HG03196 (cell line): ENCODE data around the gene IL5.
"Not testable (repeated sequence)": the region's sequence is repeated elsewhere in the genome, so short reads cannot be mapped to it uniquely, and the experiment has no call there.

Source experiments
- ATAC-seq: cut with Tn5 transposase; IDR thresholded peaks from one replicate; pipeline ENCODE4 v1.9.1; 2021; ENCODE audit not compliant: unreplicated experiment

The IL5 gene

DNA sequence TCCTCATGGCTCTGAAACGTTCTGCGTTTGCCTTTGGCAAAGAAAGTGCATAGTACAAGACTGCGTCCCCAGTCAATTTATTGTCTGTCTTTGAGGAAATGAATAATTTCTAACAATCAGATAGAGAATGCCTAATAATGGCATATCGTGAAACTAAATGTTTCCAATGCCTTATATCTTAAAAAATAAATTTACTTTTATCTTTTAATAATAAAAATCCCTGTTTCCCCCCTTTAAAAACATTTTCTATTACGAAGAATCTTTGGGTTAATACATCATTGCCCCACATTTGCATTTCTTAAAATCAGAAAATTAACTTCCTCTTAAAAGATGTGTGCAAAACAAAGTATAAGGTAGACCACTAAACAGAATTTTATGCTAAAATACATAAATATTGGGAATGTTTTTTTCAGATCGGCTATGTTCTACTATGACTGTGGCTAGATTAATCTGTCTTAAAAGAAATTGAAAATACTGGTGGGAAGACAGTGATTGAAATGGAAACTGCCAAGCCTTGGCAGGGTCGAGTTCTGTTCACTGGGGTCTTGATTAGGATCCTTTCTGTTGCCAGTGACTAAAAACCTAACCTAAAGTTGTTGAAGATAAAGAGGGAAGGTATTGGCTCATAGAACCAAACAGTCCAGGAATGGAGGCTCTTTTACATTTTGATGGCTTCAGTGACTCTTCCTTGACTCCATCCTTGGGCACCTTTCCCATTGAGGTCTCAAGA, at the start of gene IL5:
Gene IL5 (minus strand): TSS at position 51 of the 730 bp plus-strand sequence. CDS start 44 bp downstream, at position 7.
- no peak for ATAC-seq

GRCh38 chr5:132592521-132592920, 49.2 kb upstream of the IL5 start:
- ATAC-seq: no peak

DNA sequence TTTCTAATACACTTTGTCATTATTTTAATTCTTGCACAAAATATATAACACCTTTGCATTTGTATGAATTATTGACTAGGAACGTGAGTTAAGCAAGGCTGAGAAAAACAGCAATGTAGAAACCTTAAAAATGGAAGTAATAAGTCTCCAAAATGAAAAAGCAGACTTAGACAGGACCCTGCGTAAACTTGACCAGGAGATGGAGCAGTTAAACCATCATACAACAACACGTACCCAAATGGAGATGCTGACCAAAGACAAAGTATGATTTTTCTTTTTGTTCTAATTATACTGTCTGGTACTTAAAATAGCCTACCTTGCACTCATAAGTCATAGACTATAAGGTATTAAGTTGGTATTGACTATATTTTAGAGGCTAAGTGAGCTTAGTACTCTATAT, 47.8 kb upstream of the IL5 start:
- ATAC-seq: no peak

DNA sequence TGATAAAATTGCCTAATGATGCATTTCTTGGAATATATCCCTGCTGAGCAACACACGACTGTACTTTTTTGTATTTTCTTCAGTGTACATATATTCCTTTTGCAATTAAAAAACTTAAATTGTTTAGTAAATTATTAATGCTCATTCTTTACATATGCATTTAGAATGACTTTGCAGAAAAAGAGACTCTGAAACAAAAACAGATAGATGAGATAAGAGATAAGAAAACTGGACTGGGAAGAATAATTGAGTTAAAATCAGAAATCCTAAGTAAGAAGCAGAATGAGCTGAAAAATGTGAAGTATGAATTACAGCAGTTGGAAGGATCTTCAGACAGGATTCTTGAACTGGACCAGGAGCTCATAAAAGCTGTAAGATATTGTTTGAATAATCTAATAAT, 46.1 kb upstream of the IL5 start:
- no peak for ATAC-seq

GRCh38 chr5:132586063-132586462, 42.7 kb upstream of the IL5 start:
- no peak for ATAC-seq

DNA sequence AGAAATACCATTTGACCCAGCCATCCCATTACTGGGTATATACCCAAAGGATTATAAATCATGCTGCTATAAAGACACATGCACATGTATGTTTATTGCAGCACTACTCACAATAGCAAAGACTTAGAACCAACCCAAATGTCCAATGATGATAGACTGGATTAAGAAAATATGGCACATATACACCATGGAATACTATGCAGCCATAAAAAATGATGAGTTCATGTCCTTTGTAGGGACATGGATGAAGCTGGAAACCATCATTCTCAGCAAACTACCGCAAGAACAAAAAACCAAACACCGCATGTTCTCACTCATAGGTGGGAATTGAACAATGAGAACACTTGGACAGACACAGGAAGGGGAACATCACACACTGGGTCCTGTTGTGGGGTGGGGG, 41.2 kb upstream of the IL5 start:
- ATAC-seq: not testable (repeated sequence)

DNA sequence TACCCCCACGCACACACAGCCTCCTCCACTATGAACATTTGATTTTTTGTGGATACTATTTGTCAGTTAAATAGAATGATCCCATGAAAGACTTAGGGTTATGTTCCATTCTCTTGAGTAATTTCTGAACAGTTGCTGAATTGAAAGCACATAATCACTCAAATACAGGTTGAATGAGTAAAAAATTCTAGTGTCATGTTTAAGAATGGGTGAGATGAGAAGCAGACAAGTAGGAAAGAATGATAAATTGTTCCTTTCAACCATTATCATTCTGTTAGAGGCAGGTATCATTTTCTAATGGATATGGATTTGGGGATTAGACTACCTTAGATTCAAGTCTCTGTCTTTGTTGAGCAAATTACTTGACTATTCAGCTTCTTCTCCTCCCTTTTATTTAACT, 32.8 kb upstream of the IL5 start:
- ATAC-seq: no peak

DNA sequence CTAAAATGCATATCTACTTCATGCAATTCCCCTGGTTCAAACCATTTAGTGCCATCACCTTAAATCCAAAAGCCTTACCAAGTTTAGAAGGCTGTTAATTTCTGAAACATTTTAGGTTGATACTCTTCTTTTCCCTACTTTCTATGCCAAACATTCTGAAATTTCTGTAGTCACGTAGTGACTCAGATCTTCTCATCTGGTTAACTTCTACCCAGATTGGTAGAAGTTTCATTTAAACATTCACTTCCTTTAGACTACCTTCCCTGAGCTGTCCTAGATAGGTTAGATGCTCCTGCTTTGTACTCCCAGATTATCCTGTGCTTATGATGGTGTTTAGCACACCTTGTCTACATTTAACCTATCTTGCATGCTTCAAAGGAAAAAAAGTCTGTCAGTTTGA, 23.3 kb upstream of the IL5 start:
- no peak for ATAC-seq

DNA sequence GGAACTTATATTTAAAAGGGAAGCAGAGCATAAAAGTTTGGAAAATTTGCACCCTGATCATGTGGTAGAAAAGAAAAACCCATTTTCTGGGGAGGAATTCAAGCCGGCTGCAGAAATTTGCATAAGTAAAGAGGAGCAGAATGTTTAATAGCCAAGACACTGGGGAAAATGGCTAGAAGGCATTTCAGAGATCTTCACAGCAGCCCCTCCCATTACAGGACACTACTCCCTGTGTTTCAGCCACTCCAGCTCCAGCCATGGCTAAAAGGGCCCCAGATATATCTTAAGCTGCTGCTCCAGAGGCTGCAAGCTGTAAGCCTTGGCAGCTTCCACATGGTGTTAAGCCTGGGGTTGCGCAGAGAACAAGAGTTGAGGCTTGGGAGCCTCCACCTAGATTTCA, 21.2 kb upstream of the IL5 start:
- not testable (repeated sequence) for ATAC-seq

DNA sequence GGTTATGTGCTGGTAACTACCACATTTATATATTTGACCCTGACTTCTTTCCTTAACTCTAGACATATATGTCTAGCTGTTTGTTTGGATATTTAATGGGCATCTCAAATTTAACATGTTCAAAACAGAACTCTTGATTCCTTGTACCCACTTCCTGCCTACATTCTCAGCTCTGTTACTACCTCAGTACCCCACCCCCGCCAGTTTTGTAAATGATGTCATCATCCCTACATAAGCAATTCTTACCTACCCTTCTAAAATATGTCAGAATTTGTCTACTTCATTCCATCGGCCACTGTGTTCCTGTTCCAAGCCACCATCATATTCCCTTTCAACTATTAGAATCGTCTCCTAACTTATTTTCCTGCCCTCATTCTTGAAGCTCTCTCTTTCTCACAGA, 18.3 kb upstream of the IL5 start:
- ATAC-seq: no peak

GRCh38 chr5:132559383-132560060, 16.2 kb upstream of the IL5 start:
- ATAC-seq: no peak

- no peak for ATAC-seq
These were observed 14.3 kb upstream of the IL5 start for GRCh38 chr5:132557478-132558172.

GRCh38 chr5:132556763-132557477, 13.6 kb upstream of the IL5 start, which contains the start of gene RAD50:
Gene RAD50 (plus strand): TSS chr5:132556977. CDS start chr5:132557325, 348 bp downstream.
- ATAC-seq: peak; percentile 98

DNA sequence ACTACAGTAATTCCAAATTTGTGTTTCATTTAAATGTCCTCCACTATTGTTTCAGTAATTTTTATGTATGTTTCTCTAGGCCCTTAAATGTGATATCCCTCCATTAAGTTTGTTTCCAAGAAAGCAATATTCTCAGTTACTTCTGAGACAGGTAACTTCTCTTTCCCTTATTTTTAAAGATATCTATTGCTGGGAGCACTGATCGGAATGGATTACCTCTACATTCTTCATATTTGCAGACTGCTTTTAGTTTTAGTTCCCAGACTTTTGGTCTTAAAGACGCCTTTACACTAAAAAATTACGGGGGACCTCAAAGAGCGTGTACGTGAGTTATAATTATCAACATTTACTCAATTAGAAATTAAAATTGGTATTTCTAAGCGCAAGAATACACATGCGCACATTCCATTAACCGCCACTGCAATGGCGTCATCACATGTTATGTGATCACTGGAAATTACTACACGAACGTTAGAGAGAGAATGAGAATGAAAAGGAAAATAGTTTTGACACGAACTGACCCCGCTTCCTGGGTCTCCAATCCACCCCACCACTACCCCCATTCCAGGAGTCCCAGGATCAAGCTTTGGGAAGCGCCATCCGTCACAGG, 12.9 kb upstream of the IL5 start:
- no peak for ATAC-seq

DNA sequence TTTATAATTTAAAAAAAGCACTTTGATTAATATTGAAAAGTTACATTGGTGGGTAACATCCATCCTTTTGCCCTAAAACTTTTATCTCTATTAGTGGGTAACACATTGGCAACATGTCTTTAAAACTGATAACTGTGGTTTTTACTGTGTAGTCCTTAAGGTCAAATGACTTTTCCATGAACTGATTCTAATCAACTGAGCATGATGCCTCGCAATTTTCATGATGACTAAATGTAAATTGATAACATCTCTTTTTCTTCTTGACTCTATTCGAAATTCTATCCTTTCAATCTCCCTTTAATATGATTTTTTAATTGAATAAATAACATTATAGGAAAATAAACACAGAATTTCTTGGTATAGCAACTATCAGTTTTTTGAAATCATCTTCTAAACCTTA, 6.3 kb upstream of the IL5 start:
- ATAC-seq: no peak

DNA sequence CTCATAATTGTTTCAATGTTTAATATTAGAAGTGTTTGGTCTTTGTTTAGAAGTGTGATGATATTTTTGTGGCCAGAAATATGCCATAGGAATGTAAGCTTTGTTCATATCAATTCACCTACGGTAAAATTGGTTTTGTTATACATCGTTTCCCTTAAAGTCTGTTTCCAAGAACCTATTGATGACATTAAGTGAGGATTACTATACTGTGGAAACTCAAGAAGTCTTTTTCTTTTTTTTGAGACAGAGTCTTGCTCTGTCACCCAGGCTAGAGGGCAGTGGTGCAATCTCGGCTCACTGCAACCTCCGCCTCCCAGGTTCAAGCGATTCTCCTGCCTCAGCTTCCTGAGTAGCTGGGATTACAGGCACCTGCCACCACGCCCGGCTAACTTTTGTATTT, 5.5 kb upstream of the IL5 start:
- not testable (repeated sequence) for ATAC-seq

GRCh38 chr5:132547269-132547668, 3.9 kb upstream of the IL5 start:
- ATAC-seq: no peak

GRCh38 chr5:132546108-132546507, 2.8 kb upstream of the IL5 start:
- ATAC-seq: no peak

DNA sequence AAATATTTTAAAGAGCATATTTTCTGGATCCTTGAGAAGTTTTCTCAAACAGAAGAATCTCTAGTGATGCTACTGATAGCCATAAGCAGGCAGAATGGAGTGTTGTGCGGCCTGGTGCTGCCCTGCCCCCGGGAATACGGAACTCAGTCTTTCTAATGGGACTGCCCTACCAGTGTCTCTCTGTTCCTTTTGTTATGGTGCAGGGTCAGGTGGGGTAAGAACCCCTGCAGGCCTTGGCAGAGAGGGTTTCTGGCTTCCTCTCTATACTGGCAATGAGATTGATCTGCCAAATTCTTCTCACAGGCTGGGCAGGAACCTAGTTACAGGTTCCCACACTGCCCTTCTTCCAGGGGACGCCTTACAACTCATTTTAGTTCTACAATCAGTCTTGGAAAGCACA, 2.6 kb downstream of the IL5 start:
- ATAC-seq: no peak

DNA sequence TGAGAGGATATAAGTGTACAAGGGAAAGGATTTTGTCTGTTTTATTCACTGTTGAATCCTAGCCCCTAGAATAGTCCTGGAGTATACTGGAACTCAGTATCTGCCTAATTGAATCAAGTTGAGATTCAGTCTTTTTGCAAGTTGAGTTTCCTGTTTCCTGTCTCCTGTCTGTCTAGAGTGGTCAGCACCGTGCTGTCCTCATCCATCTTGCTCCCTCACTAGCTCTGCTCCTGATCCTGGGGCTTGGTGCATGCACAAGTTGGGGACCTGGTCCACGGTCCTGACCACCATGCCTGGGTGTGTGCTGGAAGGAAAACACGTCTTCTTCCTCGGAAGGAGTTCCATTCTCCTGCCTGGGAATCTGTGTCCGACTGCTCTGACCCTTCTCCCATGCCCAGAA, 3.2 kb downstream of the IL5 start:
- no peak for ATAC-seq

GRCh38 chr5:132539716-132540115, 3.6 kb downstream of the IL5 start:
- ATAC-seq: no peak
